HEK293 (cell line): ENCODE measurements around the gene NHLH1.

Source experiments
- EGR2 ChIP-seq: fragments of 450-650 bp; formaldehyde crosslinking; IDR thresholded peaks from 2 replicates; pipeline ENCODE4 v1.5.1; 2016; ENCODE audit warnings: low read depth, missing biosample characterization, missing genetic modification characterization
- HOXD13 ChIP-seq: sonication (generic); formaldehyde crosslinking; IDR thresholded peaks from 2 replicates; pipeline ENCODE4 v1.8.0; 2022; ENCODE audit warnings: missing genetic modification reagents, borderline replicate concordance
- KLF8 ChIP-seq: fragments of 450-650 bp; formaldehyde crosslinking; IDR thresholded peaks from 2 replicates; pipeline ENCODE4 v1.5.1; 2016; ENCODE audit warnings: missing biosample characterization, missing genetic modification characterization
- SETDB1 ChIP-seq: IDR thresholded peaks from one replicate; pipeline ENCODE4 v1.6.1; 2017; ENCODE audit warnings: mild to moderate bottlenecking, low read length, moderate library complexity, mixed read lengths; ENCODE audit not compliant: insufficient read length
- ZBTB1 ChIP-seq: fragments of 450-650 bp; formaldehyde crosslinking; IDR thresholded peaks from 2 replicates; pipeline ENCODE4 v1.5.1; 2016; ENCODE audit warnings: missing biosample characterization, missing genetic modification characterization
- ZNF112 ChIP-seq: fragments of 450-650 bp; formaldehyde crosslinking; IDR thresholded peaks from 2 replicates; pipeline ENCODE4 v1.5.0; 2017; ENCODE audit warnings: missing biosample characterization, missing genetic modification characterization
- ZNF184 ChIP-seq: fragments of 450-650 bp; IDR thresholded peaks from 2 replicates; pipeline ENCODE4 v1.5.1; 2018; ENCODE audit warnings: missing biosample characterization, mild to moderate bottlenecking, missing genetic modification characterization
- ZNF23 ChIP-seq: fragments of 450-650 bp; formaldehyde crosslinking; IDR thresholded peaks from 2 replicates; pipeline ENCODE4 v1.5.1; 2016; ENCODE audit warnings: missing biosample characterization, missing genetic modification characterization, borderline replicate concordance
- ZNF416 ChIP-seq: fragments of 450-650 bp; formaldehyde crosslinking; IDR thresholded peaks from 2 replicates; pipeline ENCODE4 v1.5.1; 2016; ENCODE audit warnings: missing biosample characterization, missing genetic modification characterization
- ZNF48 ChIP-seq: fragments of 450-650 bp; formaldehyde crosslinking; IDR thresholded peaks from 2 replicates; pipeline ENCODE4 v1.5.1; 2016; ENCODE audit warnings: missing biosample characterization, missing genetic modification characterization
- ZNF501 ChIP-seq: fragments of 450-650 bp; formaldehyde crosslinking; IDR thresholded peaks from 2 replicates; pipeline ENCODE4 v1.5.1; 2016; ENCODE audit warnings: missing biosample characterization, missing genetic modification characterization
- ZNF529 ChIP-seq: fragments of 450-650 bp; formaldehyde crosslinking; IDR thresholded peaks from 2 replicates; pipeline ENCODE4 v1.5.1; 2017; ENCODE audit warnings: missing genetic modification characterization, missing biosample characterization; ENCODE audit not compliant: insufficient replicate concordance
- ZNF544 ChIP-seq: fragments of 450-650 bp; formaldehyde crosslinking; IDR thresholded peaks from 2 replicates; pipeline ENCODE4 v1.5.0; 2017; ENCODE audit warnings: missing biosample characterization, missing genetic modification characterization
- ZNF549 ChIP-seq: fragments of 450-650 bp; IDR thresholded peaks from 2 replicates; pipeline ENCODE4 v1.5.1; 2018; ENCODE audit warnings: missing biosample characterization, missing genetic modification characterization, mild to moderate bottlenecking, inconsistent platforms, moderate library complexity
- ZNF560 ChIP-seq: fragments of 450-650 bp; formaldehyde crosslinking; IDR thresholded peaks from 2 replicates; pipeline ENCODE4 v1.5.1; 2017; ENCODE audit warnings: missing biosample characterization, missing genetic modification characterization, borderline replicate concordance
- ZNF600 ChIP-seq: fragments of 450-650 bp; formaldehyde crosslinking; IDR thresholded peaks from 2 replicates; pipeline ENCODE4 v1.5.1; 2016; ENCODE audit warnings: missing biosample characterization, missing genetic modification characterization
- ZNF654 ChIP-seq: fragments of 450-650 bp; formaldehyde crosslinking; IDR thresholded peaks from 2 replicates; pipeline ENCODE4 v1.5.1; 2016; ENCODE audit warnings: low read depth, missing biosample characterization, missing genetic modification characterization
- ZNF76 ChIP-seq: fragments of 450-650 bp; formaldehyde crosslinking; IDR thresholded peaks from 2 replicates; pipeline ENCODE4; 2016; ENCODE audit warnings: low read depth, missing biosample characterization, missing genetic modification characterization, borderline replicate concordance
- ZNF768 ChIP-seq: fragments of 450-650 bp; formaldehyde crosslinking; IDR thresholded peaks from 2 replicates; pipeline ENCODE4 v1.5.1; 2018; ENCODE audit warnings: missing biosample characterization, mild to moderate bottlenecking, missing genetic modification characterization
- ZXDB ChIP-seq: fragments of 450-650 bp; formaldehyde crosslinking; IDR thresholded peaks from 2 replicates; pipeline ENCODE4 v1.5.1; 2016; ENCODE audit warnings: missing biosample characterization, missing genetic modification characterization
- TF ChIP-seq, protein P1 (sequence below): fragments of 450-650 bp; formaldehyde crosslinking; IDR thresholded peaks from 2 replicates; pipeline ENCODE4; 2016; ENCODE audit warnings: missing biosample characterization, missing genetic modification characterization
- TF ChIP-seq, protein P2 (sequence below): fragments of 450-650 bp; formaldehyde crosslinking; IDR thresholded peaks from 2 replicates; pipeline ENCODE4 v1.5.1; 2016; ENCODE audit warnings: missing biosample characterization, missing genetic modification characterization, low read depth
- TF ChIP-seq, protein P3 (sequence below): fragments of 450-650 bp; formaldehyde crosslinking; IDR thresholded peaks from 2 replicates; pipeline ENCODE4 v1.5.1; 2017; ENCODE audit warnings: missing biosample characterization, missing genetic modification characterization
- TF ChIP-seq, protein P4 (sequence below): fragments of 450-650 bp; formaldehyde crosslinking; IDR thresholded peaks from 2 replicates; pipeline ENCODE4 v1.5.1; 2016; ENCODE audit warnings: missing biosample characterization, missing genetic modification characterization
- TF ChIP-seq, protein P5 (sequence below): fragments of 450-650 bp; formaldehyde crosslinking; IDR thresholded peaks from 2 replicates; pipeline ENCODE4 v1.5.1; 2016; ENCODE audit warnings: missing biosample characterization, missing genetic modification characterization
- TF ChIP-seq, protein P6 (sequence below): fragments of 450-650 bp; formaldehyde crosslinking; IDR thresholded peaks from 2 replicates; pipeline ENCODE4 v1.5.1; 2016; ENCODE audit warnings: missing biosample characterization, missing genetic modification characterization
- TF ChIP-seq, protein P7 (sequence below): fragments of 450-650 bp; formaldehyde crosslinking; IDR thresholded peaks from 2 replicates; pipeline ENCODE4 v1.5.1; 2016; ENCODE audit warnings: missing biosample characterization, missing genetic modification characterization

NHLH1 gene

DNA sequence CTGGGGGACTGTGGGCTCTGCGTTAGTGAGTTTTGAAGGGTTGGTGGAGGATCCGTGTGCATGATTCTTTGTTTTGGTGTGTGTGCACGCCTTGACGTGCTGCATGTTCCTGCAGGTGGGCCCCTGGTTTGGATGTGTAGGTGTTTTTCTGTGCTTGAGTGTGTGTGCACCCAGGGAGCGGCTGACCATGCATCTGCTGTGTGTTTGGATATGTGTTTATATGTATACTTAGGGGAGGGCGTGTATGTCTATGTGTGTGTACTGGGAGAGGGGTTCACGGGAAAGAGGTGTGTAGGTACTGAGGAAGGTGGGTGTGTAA is 34.6 kb downstream of the NHLH1 start (continued):
- TF ChIP-seq, protein P1, sequence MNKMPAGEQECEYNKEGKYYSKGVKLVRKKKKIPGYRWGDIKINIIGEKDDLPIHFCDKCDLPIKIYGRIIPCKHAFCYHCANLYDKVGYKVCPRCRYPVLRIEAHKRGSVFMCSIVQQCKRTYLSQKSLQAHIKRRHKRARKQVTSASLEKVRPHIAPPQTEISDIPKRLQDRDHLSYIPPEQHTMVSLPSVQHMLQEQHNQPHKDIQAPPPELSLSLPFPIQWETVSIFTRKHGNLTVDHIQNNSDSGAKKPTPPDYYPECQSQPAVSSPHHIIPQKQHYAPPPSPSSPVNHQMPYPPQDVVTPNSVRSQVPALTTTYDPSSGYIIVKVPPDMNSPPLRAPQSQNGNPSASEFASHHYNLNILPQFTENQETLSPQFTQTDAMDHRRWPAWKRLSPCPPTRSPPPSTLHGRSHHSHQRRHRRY = no peak
- TF ChIP-seq ZNF23 (tag by site-specific recombination) = no peak
- TF ChIP-seq ZNF654 (tag by site-specific recombination) = no peak
- TF ChIP-seq, protein P2, sequence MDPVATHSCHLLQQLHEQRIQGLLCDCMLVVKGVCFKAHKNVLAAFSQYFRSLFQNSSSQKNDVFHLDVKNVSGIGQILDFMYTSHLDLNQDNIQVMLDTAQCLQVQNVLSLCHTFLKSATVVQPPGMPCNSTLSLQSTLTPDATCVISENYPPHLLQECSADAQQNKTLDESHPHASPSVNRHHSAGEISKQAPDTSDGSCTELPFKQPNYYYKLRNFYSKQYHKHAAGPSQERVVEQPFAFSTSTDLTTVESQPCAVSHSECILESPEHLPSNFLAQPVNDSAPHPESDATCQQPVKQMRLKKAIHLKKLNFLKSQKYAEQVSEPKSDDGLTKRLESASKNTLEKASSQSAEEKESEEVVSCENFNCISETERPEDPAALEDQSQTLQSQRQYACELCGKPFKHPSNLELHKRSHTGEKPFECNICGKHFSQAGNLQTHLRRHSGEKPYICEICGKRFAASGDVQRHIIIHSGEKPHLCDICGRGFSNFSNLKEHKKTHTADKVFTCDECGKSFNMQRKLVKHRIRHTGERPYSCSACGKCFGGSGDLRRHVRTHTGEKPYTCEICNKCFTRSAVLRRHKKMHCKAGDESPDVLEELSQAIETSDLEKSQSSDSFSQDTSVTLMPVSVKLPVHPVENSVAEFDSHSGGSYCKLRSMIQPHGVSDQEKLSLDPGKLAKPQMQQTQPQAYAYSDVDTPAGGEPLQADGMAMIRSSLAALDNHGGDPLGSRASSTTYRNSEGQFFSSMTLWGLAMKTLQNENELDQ (tag by site-specific recombination) = no peak
- TF ChIP-seq, protein P3, sequence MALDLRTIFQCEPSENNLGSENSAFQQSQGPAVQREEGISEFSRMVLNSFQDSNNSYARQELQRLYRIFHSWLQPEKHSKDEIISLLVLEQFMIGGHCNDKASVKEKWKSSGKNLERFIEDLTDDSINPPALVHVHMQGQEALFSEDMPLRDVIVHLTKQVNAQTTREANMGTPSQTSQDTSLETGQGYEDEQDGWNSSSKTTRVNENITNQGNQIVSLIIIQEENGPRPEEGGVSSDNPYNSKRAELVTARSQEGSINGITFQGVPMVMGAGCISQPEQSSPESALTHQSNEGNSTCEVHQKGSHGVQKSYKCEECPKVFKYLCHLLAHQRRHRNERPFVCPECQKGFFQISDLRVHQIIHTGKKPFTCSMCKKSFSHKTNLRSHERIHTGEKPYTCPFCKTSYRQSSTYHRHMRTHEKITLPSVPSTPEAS = peak; percentile 73
- TF ChIP-seq ZNF549 (tag by site-specific recombination) = no peak
- TF ChIP-seq ZNF112 (tag by site-specific recombination) = no peak
- no peak for TF ChIP-seq ZNF501
- TF ChIP-seq ZXDB = no peak
- TF ChIP-seq, protein P4, sequence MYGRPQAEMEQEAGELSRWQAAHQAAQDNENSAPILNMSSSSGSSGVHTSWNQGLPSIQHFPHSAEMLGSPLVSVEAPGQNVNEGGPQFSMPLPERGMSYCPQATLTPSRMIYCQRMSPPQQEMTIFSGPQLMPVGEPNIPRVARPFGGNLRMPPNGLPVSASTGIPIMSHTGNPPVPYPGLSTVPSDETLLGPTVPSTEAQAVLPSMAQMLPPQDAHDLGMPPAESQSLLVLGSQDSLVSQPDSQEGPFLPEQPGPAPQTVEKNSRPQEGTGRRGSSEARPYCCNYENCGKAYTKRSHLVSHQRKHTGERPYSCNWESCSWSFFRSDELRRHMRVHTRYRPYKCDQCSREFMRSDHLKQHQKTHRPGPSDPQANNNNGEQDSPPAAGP (tag by site-specific recombination) = no peak
- TF ChIP-seq ZNF416 (tag by site-specific recombination) = no peak
- no peak for TF ChIP-seq ZNF48 (tag by site-specific recombination)
- TF ChIP-seq HOXD13 = no peak
- TF ChIP-seq ZNF600 (tag by site-specific recombination) = 0 out of 2 replicates have a peak, but pooled peaks have one; percentile 38
- TF ChIP-seq, protein P5, sequence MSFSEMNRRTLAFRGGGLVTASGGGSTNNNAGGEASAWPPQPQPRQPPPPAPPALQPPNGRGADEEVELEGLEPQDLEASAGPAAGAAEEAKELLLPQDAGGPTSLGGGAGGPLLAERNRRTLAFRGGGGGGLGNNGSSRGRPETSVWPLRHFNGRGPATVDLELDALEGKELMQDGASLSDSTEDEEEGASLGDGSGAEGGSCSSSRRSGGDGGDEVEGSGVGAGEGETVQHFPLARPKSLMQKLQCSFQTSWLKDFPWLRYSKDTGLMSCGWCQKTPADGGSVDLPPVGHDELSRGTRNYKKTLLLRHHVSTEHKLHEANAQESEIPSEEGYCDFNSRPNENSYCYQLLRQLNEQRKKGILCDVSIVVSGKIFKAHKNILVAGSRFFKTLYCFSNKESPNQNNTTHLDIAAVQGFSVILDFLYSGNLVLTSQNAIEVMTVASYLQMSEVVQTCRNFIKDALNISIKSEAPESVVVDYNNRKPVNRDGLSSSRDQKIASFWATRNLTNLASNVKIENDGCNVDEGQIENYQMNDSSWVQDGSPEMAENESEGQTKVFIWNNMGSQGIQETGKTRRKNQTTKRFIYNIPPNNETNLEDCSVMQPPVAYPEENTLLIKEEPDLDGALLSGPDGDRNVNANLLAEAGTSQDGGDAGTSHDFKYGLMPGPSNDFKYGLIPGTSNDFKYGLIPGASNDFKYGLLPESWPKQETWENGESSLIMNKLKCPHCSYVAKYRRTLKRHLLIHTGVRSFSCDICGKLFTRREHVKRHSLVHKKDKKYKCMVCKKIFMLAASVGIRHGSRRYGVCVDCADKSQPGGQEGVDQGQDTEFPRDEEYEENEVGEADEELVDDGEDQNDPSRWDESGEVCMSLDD (tag by site-specific recombination) = no peak; the same call in 1 of the 2 replicates
- no peak for TF ChIP-seq SETDB1
- peak; percentile 36; the same call in 1 of the 2 replicates for TF ChIP-seq EGR2 (tag by site-specific recombination)
- no peak for TF ChIP-seq ZNF544 (tag by site-specific recombination)
- TF ChIP-seq, protein P6, sequence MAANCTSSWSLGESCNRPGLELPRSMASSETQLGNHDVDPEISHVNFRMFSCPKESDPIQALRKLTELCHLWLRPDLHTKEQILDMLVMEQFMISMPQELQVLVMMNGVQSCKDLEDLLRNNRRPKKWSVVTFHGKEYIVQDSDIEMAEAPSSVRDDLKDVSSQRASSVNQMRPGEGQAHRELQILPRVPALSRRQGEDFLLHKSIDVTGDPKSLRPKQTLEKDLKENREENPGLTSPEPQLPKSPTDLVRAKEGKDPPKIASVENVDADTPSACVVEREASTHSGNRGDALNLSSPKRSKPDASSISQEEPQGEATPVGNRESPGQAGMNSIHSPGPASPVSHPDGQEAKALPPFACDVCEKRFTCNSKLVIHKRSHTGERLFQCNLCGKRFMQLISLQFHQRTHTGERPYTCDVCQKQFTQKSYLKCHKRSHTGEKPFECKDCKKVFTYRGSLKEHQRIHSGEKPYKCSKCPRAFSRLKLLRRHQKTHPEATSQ = no peak
- no peak for TF ChIP-seq ZBTB1 (tag by site-specific recombination)
- TF ChIP-seq ZNF529 (tag by site-specific recombination) = no peak
- no peak for TF ChIP-seq ZNF768 (tag by site-specific recombination)
- TF ChIP-seq ZNF184 = no peak
- no peak for TF ChIP-seq ZNF560 (tag by site-specific recombination)
- no peak for TF ChIP-seq KLF8 (tag by site-specific recombination)
- TF ChIP-seq, protein P7, sequence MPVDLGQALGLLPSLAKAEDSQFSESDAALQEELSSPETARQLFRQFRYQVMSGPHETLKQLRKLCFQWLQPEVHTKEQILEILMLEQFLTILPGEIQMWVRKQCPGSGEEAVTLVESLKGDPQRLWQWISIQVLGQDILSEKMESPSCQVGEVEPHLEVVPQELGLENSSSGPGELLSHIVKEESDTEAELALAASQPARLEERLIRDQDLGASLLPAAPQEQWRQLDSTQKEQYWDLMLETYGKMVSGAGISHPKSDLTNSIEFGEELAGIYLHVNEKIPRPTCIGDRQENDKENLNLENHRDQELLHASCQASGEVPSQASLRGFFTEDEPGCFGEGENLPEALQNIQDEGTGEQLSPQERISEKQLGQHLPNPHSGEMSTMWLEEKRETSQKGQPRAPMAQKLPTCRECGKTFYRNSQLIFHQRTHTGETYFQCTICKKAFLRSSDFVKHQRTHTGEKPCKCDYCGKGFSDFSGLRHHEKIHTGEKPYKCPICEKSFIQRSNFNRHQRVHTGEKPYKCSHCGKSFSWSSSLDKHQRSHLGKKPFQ = no peak
- no peak for TF ChIP-seq ZNF76 (tag by site-specific recombination)
